ENCODE data around the gene DPP8. TPM values are rescaled to one million over a fixed set of nuclear protein-coding genes. Genes with fewer than 3 reads are reported as not detected.

DPP8 gene
- total RNA-seq, 1 experiment from 2014 or later = 27.1 TPM

DNA sequence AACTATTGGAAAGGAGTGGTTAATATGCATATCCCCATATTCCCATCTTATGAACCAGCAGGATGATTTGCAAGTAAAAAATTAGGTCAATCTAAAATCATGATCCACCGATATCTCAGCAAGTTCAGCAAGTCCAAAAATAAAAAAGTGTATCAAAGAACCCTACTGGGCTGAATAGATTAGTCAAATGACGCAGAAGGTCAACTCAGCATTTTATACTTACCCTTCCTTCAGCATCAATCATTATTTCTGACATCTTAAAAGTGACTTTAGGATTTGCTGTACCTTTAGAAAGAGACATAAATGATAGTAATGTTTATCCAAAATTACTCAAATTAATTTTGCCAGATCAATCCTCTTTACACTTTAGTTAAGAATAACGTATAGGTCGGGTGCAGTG is 32.6 kb downstream of the DPP8 start:
- RAD21 ChIA-PET (ENCODE audit: low non-redundant PET in 1 of 2, low total read pairs in 2 of 2, uncharacterized antibody in 2 of 2, unreplicated experiment in 2 of 2) = no interaction called here
- Histone ChIP-seq H3K36me3 (ENCODE audit: control insufficient read depth in 1 of 2, insufficient read depth in 2 of 2, low read length in 2 of 2) (peaks cover 15 to 24% of the 10 kb centered on the region in 2 experiments), H3K9me3 (ENCODE audit: control insufficient read depth in 1 of 2, insufficient read depth in 1 of 2, low read depth in 1 of 2, low read length in 2 of 2) (no peaks in the 10 kb centered on the region)

DNA sequence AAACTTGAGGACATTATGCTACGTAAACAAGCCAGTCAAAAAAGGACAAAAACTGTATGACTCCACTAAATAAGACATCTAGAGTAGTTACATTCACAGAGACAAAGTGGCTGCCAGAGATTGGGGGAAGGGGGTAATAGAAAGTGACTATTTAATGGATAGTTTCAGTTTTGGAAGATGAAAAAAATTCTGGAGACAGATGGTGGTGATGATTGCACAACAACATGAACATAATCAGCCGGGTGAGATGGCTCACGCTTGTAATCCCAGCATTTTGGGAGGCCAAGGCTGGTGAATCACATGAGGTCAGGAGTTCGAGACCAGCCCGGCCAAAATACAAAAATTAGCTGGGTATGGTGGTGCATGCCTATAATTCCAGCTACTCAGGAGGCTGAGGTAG is 40.6 kb downstream of the DPP8 start:
- H3K9me3 ChIP-seq (ENCODE audit: control insufficient read depth in 1 of 2, insufficient read depth in 1 of 2, low read depth in 1 of 2, low read length in 2 of 2) = no peaks in the 10 kb centered on the region
- H3K9ac ChIP-seq (ENCODE audit: low read length) = no peak overlapping the region
- RAD21 ChIA-PET (ENCODE audit: low non-redundant PET in 1 of 2, low total read pairs in 2 of 2, uncharacterized antibody in 2 of 2, unreplicated experiment in 2 of 2) = no interaction called here
- H4K20me1 ChIP-seq (ENCODE audit: insufficient read depth) = no peaks in the 10 kb centered on the region
- H3K9me2 ChIP-seq (ENCODE audit: insufficient read depth) = no peaks in the 10 kb centered on the region
- no peak overlapping the region for H2AFZ ChIP-seq (ENCODE audit: low read depth, low read length, poor library complexity, severe bottlenecking)
- no peaks in the 10 kb centered on the region for H3K79me2 ChIP-seq (ENCODE audit: insufficient read depth, low read length)
- H3K36me3 ChIP-seq (ENCODE audit: control insufficient read depth in 1 of 2, insufficient read depth in 2 of 2, low read length in 2 of 2) = peaks cover 19 to 30% of the 10 kb centered on the region in 2 experiments
- no peak overlapping the region for H3K4me3 ChIP-seq (replicated peaks in 1 of 2; ENCODE audit: low read depth in 1 of 2, low read length in 2 of 2)
- DNase-seq (ENCODE audit: low read depth, low spot score) = no peak
- no peak for ATAC-seq
- BruUV-seq (replicated peaks) = no TSS peak
- intact Hi-C loops (cut with micrococcal nuclease) = no loop called here
- no peaks in the 10 kb centered on the region for H3K4me1 ChIP-seq (ENCODE audit: control insufficient read depth in 1 of 2, insufficient read depth in 2 of 2, low read length in 2 of 2)
- no peaks in the 10 kb centered on the region for H3K27me3 ChIP-seq (ENCODE audit: insufficient read depth, low read length)
- CTCF ChIA-PET = no interaction called here
- POLR2A ChIA-PET = no interaction called here
- H3K4me2 ChIP-seq (ENCODE audit: low read length) = no peak overlapping the region
- H3K27ac ChIP-seq (ENCODE audit: low read depth, low read length) = no peak overlapping the region
- TF ChIP-seq SP1 (IDR thresholded peaks at IDR 0.05; ENCODE audit: low read depth) (no peak), POLR2AphosphoS5 (IDR thresholded peaks at IDR 0.05; ENCODE audit: low read depth, low read length) (no peak), EZH2 (IDR thresholded peaks at IDR 0.05) (no peak), YY1 (IDR thresholded peaks at IDR 0.05; ENCODE audit: extremely low read depth, insufficient replicate concordance, low read depth, low read length) (no peak), FOSL1 (IDR thresholded peaks at IDR 0.05; ENCODE audit: low read depth) (no peak), JUND (IDR thresholded peaks at IDR 0.05) (no peak), EZH2phosphoT487 (IDR thresholded peaks at IDR 0.05; ENCODE audit: borderline replicate concordance) (no peak), REST (IDR thresholded peaks at IDR 0.05; ENCODE audit: low read depth) (no peak), ELF1 (IDR thresholded peaks at IDR 0.05; ENCODE audit: borderline replicate concordance, low read depth) (no peak)
- TF ChIP-seq, protein P1, sequence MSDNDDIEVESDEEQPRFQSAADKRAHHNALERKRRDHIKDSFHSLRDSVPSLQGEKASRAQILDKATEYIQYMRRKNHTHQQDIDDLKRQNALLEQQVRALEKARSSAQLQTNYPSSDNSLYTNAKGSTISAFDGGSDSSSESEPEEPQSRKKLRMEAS (IDR thresholded peaks at IDR 0.05) = no peak

More for the DNA sequence above, 32.6 kb downstream of the DPP8 start:
- ChIA-PET POLR2A (no interaction called here), CTCF (no interaction called here)
- no peak overlapping the region for H3K4me2 ChIP-seq (ENCODE audit: low read length)
- no peaks in the 10 kb centered on the region for H3K27me3 ChIP-seq (ENCODE audit: insufficient read depth, low read length)
- ATAC-seq = no peak
- H3K79me2 ChIP-seq (ENCODE audit: insufficient read depth, low read length) = no peaks in the 10 kb centered on the region
- TF ChIP-seq SIN3A (IDR thresholded peaks at IDR 0.05; ENCODE audit: low read depth) = no peak
- TF ChIP-seq YY1 (IDR thresholded peaks at IDR 0.05; ENCODE audit: extremely low read depth, insufficient replicate concordance, low read depth, low read length) = no peak
- TF ChIP-seq POLR2A (IDR thresholded peaks at IDR 0.05; ENCODE audit: borderline replicate concordance, extremely low read depth, insufficient read depth, insufficient read length) = no peak
- TF ChIP-seq, protein P2, sequence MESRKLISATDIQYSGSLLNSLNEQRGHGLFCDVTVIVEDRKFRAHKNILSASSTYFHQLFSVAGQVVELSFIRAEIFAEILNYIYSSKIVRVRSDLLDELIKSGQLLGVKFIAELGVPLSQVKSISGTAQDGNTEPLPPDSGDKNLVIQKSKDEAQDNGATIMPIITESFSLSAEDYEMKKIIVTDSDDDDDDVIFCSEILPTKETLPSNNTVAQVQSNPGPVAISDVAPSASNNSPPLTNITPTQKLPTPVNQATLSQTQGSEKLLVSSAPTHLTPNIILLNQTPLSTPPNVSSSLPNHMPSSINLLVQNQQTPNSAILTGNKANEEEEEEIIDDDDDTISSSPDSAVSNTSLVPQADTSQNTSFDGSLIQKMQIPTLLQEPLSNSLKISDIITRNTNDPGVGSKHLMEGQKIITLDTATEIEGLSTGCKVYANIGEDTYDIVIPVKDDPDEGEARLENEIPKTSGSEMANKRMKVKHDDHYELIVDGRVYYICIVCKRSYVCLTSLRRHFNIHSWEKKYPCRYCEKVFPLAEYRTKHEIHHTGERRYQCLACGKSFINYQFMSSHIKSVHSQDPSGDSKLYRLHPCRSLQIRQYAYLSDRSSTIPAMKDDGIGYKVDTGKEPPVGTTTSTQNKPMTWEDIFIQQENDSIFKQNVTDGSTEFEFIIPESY (IDR thresholded peaks at IDR 0.05; ENCODE audit: extremely low read depth, insufficient replicate concordance, low read length) = no peak
- no peak for TF ChIP-seq ELF1 (IDR thresholded peaks at IDR 0.05; ENCODE audit: borderline replicate concordance, low read depth)
- TF ChIP-seq SP1 (IDR thresholded peaks at IDR 0.05; ENCODE audit: low read depth) = no peak
- no peak for TF ChIP-seq EZH2phosphoT487 (IDR thresholded peaks at IDR 0.05; ENCODE audit: borderline replicate concordance)
- no peak for TF ChIP-seq ZNF274 (IDR thresholded peaks at IDR 0.05; ENCODE audit: low read depth, low read length)
- TF ChIP-seq FOSL1 (IDR thresholded peaks at IDR 0.05; ENCODE audit: low read depth) = no peak
- TF ChIP-seq, protein P1 (IDR thresholded peaks at IDR 0.05) = no peak
- TF ChIP-seq CBX3 (IDR thresholded peaks at IDR 0.05; ENCODE audit: low read depth) = no peak
- no peaks in the 10 kb centered on the region for H3K4me1 ChIP-seq (ENCODE audit: control insufficient read depth in 1 of 2, insufficient read depth in 2 of 2, low read length in 2 of 2)
- no TSS peak for BruUV-seq (replicated peaks)
- H4K20me1 ChIP-seq (ENCODE audit: insufficient read depth) = no peaks in the 10 kb centered on the region
- H3K4me3 ChIP-seq (replicated peaks in 1 of 2; ENCODE audit: low read depth in 1 of 2, low read length in 2 of 2) = no peak overlapping the region
- H3K27ac ChIP-seq (ENCODE audit: low read depth, low read length) = no peak overlapping the region
- no peak overlapping the region for H2AFZ ChIP-seq (ENCODE audit: low read depth, low read length, poor library complexity, severe bottlenecking)
- H3K9ac ChIP-seq (ENCODE audit: low read length) = no peak overlapping the region
- H3K9me2 ChIP-seq (ENCODE audit: insufficient read depth) = no peaks in the 10 kb centered on the region
- intact Hi-C loops (cut with micrococcal nuclease) = no loop called here
- no peak for DNase-seq (ENCODE audit: low read depth, low spot score)

All from HCT116 (cell line).